C4-2B (cell line): Measurements from ENCODE around the gene GOLGA6L7.
"Not testable (repeated sequence)": the region's sequence is repeated elsewhere in the genome, so short reads cannot be mapped to it uniquely, and the experiment has no call there.

Source experiments
- ZFX ChIP-seq: fragments of 450-650 bp; IDR thresholded peaks from 2 replicates; pipeline ENCODE4 v1.6.1; 2017
- TF ChIP-seq, protein P1 (sequence below): fragments of 450-650 bp; conservative IDR thresholded peaks from 2 replicates; pipeline ENCODE4 v1.5.1; 2017; ENCODE audit warnings: mild to moderate bottlenecking

DNA sequence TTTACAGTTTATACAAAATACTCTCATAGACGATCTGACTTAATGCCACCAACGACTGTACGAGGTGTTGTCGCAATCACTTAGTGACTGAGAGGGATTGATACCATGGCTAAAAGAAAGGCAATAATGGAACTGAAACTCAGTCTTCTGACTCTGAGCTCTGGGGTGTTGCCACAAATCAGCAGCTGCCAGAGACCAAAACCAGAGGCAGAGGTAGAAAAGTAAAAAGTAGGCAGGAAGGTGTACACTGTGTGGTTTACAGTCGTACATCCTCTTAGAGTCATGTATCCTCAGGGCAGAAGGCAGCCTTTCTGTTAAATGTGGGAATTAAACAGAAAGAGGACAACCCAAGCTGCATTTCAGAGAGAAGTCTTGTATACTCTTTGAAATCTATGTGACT, 1.2 kb downstream of the GOLGA6L7 start:
- TF ChIP-seq, protein P1, sequence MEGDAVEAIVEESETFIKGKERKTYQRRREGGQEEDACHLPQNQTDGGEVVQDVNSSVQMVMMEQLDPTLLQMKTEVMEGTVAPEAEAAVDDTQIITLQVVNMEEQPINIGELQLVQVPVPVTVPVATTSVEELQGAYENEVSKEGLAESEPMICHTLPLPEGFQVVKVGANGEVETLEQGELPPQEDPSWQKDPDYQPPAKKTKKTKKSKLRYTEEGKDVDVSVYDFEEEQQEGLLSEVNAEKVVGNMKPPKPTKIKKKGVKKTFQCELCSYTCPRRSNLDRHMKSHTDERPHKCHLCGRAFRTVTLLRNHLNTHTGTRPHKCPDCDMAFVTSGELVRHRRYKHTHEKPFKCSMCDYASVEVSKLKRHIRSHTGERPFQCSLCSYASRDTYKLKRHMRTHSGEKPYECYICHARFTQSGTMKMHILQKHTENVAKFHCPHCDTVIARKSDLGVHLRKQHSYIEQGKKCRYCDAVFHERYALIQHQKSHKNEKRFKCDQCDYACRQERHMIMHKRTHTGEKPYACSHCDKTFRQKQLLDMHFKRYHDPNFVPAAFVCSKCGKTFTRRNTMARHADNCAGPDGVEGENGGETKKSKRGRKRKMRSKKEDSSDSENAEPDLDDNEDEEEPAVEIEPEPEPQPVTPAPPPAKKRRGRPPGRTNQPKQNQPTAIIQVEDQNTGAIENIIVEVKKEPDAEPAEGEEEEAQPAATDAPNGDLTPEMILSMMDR = not testable (repeated sequence)
- TF ChIP-seq ZFX = not testable (repeated sequence)
